GM19023 (cell line): ENCODE results near the gene TRAPPC6A.

Experiments used
- ATAC-seq: cut with Tn5 transposase; IDR thresholded peaks from one replicate; pipeline ENCODE4 v1.9.1; 2021; ENCODE audit warnings: mild to moderate bottlenecking, moderate library complexity; ENCODE audit not compliant: unreplicated experiment

TRAPPC6A gene

GRCh38 chr19:45163751-45164460 lies 14.1 kb downstream of the TRAPPC6A start:
- ATAC-seq, result no peak

- ATAC-seq, result no peak
Measured at GRCh38 chr19:45163156-45163555, 14.9 kb downstream of the TRAPPC6A start.

GRCh38 chr19:45162608-45163143 lies 15.4 kb downstream of the TRAPPC6A start:
- ATAC-seq, result no peak

- no peak for ATAC-seq
Measured at GRCh38 chr19:45161738-45162607, 16.1 kb downstream of the TRAPPC6A start.

GRCh38 chr19:45160870-45161737 lies 16.9 kb downstream of the TRAPPC6A start, which contains the start of gene NKPD1:
Gene NKPD1, minus strand, starts transcription at chr19:45160982. Its CDS starts 832 bp downstream, at chr19:45160150.
- no peak for ATAC-seq

- no peak for ATAC-seq
Measured at GRCh38 chr19:45159971-45160324, 18.1 kb downstream of the TRAPPC6A start.

GRCh38 chr19:45159210-45159970 lies 18.6 kb downstream of the TRAPPC6A start:
- no peak for ATAC-seq

GRCh38 chr19:45158503-45159209 lies 19.4 kb downstream of the TRAPPC6A start:
- no peak for ATAC-seq

GRCh38 chr19:45156751-45157150 lies 21.3 kb downstream of the TRAPPC6A start:
- no peak for ATAC-seq

- no peak for ATAC-seq
Measured at GRCh38 chr19:45156011-45156630, 21.9 kb downstream of the TRAPPC6A start.

GRCh38 chr19:45154064-45154827 lies 23.8 kb downstream of the TRAPPC6A start:
- no peak for ATAC-seq

GRCh38 chr19:45153339-45154063 lies 24.5 kb downstream of the TRAPPC6A start:
- ATAC-seq, result no peak

- no peak for ATAC-seq
Measured at GRCh38 chr19:45152504-45153338, 25.3 kb downstream of the TRAPPC6A start.

GRCh38 chr19:45151821-45152503 lies 26.1 kb downstream of the TRAPPC6A start:
- no peak for ATAC-seq

GRCh38 chr19:45151320-45151719 lies 26.7 kb downstream of the TRAPPC6A start:
- no peak for ATAC-seq

- ATAC-seq, result no peak
Measured at GRCh38 chr19:45150751-45151281, 27.2 kb downstream of the TRAPPC6A start.
